NCI-H524 (cell line): ENCODE data around the gene ANO2.
A peak's percentile ranks its signal among the peaks of the same experiment; 100 is the strongest.
"Not testable (repeated sequence)": the region's sequence is repeated elsewhere in the genome, so short reads cannot be mapped to it uniquely, and the experiment has no call there.

Source experiments
- DNase-seq, 2 experiments: peaks; one replicate each; lab custom pipeline; 2025; lab: John Stamatoyannopoulos, UW

The ANO2 gene

DNA sequence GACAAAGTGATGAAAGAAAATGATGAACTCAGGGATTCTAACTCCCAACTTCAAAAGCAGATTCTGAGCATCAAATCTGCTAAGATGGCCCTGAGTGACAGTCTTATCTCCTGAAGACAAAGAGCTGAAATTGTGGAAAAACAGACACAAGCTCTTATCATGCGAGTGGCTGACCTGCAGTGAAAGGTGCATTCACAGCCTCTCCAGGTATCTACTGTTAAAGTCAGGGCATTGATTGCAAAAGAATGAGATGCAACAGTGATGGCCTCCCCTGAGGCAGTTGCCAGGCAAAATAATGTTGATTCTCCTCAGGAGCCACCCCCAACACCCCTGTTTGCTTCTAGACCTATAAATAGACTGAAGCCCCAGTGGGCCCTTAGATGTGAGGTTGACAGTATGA lies 126.2 kb downstream of the ANO2 start:
- not testable (repeated sequence) for DNase-seq

DNA sequence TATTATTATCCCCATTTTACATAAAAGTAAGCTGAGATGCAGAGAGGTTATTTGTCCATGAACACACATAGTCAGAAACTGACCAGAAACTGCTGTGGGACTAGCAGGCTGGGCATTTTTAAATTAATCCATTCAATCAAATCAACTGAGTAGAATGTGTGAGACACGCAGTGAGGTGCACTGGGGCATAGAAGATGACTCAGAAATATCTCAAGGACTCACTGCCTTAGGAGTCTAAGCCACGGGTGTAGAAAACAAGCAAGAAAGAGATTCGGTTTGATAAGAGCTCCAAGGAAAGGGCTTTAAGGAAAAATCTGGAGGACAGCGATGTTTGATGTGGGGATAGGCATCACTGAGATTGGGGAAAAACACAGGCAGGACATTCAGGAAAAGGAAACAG lies 127.8 kb downstream of the ANO2 start:
- no peak for DNase-seq

DNA sequence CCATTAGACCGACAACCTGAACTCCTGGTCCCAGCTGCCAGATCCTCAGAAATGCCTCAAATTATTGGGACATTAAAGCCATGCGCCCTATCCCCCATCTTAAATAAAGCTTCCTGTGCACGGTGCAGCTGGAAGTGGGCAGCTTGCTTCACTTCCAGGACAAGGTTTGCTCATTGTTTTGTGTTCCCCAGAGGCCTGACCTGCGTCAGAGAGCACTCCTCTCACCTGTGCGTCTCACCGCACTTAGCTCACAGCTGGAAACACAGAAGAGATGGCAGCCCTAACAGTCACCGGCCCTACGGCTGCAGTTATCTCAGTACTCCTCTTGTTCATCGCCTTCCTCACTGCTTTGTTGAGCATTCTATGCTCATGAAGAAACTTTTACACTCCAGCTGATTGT lies 135.5 kb downstream of the ANO2 start:
- no peak for DNase-seq

DNA sequence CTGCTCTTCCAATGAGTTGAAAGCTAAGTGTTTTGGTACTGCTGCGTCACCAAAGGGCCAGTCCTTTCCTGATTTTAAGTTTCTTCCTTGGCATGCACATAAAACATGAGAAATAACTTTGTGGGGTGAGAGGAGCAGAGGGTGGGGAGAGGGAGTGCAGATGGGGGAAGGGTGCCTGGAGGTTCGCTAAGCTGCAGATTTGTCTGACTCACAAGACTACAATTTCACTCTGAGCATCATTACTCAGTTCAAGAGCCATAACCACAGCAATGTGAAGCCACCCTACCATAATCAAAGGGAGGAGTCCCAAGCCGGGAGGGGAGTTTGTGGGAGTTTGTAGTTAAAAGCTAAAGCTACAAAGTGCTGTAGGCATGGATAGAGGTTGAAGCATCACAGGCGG lies 136.1 kb downstream of the ANO2 start:
- no peak for DNase-seq

DNA sequence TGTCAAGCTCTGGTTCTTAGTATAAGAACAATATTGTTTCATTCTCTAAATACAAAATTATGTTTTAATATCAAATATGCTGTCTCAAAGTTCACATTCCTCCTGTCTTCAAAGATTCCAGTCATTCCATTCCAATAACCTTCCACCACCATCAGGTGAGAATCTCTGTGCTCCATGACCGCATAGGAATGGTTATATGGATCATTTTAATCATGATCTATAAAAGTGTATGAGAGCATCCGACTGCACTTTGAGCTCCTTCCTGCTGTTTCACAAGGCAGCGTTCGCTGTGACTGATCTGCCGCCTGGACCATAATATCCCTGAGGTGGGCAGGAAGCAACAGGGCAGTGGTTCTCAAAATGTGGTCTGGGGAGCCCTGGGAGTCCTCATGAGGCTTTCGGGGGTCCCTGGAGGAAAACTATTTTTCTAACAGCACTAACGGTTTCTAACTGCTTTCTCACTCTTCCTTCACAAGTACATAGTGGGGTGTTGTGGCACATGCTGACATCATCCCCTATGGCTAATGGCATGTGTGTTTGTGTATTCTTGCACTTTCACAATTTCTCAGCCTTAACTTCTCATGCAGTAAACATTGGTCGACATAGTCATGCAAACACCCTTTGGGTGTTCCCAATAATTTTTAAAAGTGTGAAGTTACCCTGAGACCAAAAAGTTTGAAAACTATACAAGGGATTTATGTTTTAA lies 137.4 kb downstream of the ANO2 start:
- DNase-seq = no peak

DNA sequence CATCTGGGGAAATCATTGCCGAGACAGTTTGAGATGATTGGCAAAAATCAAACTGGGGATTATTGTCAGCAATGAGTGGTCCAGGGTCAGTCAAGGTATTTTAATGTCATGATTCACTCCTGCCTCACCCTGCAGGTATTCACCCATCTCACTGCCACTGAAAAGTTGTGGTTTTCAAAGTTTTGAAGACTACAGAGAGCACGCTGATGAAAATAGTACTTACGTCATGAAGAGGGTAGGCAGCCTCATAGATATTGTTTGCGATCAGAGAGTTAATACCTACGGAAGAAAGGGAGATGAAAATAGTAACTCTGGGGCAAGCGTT lies 138.0 kb downstream of the ANO2 start:
- no peak for DNase-seq

DNA sequence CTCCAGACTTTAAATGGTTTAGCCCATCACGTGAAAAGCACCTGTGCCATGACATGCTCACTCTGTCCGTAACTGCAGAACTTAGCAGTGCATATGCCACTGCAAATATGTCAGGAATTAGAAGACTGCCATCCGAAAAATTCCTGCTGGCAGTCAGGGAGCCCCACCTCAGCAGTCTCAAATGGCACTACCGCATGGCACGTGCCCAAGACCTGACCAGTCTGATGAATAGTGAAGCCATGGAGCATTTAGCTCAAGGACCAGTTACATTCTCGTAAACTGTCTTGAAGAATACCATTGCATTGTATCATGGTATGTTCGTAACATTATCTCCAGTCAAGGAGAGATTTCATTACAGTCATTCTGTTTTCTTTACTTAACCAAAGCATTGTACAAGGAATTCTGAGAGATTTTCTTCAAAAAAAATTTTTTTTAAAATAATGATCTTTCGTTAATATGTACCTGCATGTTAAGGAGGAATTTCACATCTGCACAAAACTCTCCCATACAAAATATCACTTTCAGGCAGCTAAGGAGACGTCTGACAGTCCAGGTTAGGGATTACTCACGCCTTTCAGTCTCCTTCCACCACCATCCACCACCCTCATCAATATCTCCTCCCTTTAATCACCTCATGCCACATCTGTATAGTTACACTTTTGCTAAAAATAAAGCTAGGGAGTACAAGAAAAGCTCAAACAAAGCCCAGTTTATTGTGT lies 138.5 kb downstream of the ANO2 start:
- DNase-seq = no peak

DNA sequence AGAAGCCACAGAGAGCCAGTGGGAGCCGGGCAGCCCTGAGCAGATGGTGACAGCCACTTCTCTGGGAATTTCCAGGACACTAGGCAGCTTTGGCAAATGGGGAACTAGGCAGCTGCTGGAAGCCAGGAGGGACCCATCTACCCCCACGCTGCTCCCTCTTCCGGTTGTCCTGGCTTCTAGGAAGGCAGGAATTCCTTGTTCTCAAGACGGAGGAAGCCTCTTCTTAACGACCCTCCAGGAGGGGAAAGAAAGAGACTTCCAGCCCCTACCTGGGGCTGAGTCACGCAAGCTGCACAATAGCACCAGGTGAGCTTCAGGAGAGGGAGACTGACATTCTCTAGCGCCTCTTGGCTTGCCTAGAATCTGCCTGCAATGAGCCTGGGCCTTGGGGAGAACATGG lies 141.5 kb downstream of the ANO2 start:
- peak; percentile 22 to 62 for DNase-seq

DNA sequence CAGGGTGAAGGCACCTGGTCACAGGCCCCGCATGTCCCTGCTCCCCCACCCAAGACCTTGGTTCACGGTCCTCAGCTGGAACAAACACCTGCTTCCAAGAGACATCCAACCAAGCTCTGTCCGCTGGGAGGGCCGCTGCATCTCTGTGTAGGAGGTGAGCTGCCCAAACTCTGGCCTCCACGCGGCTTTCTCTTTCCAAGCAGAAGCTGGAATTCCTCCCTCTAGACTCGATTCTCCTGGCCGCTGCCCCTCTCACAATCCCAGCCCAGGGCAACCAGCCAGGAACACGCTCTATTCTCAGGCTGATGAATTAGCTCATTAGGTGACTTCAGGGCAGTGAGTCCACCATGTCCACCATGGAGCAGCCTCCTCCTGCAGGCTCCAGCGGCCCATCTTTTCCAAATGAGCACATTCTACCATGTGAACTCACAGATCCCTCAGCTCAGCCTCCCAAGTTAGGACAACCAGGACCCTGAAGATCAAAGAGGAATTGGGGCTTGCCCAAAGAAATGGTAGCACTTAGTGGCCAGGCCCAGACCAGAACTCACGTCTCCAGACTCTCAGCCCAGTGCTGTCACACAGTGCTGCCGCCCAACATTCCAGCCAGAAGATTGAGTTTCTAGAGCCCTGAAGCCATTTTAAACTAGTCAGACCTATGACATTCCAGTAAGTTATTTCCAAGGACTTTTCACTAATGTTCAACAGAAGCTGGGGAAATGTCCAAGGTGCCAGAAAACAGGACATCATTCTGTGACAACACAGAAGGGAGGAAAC lies 146.6 kb downstream of the ANO2 start:
- DNase-seq = no peak

DNA sequence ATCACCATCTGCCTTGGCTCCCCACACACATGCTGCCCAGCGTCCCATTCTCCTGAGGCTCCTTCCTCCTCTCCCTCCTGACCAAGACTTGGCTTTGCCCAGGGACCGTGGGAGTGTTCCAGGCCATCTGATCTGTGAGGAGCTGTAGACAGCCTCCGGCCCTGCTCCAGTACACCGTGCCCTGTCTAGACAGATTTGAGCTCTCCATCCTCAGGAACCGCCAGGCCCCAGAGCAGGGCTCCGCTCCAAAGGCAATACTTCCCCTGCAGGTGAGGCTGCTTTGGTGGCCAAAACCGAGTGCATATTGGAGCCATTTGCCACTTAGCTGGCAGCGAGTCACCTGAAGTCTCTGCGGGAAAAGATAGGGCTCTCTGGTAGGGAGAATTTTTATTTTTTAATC lies 147.4 kb downstream of the ANO2 start:
- DNase-seq = no peak

DNA sequence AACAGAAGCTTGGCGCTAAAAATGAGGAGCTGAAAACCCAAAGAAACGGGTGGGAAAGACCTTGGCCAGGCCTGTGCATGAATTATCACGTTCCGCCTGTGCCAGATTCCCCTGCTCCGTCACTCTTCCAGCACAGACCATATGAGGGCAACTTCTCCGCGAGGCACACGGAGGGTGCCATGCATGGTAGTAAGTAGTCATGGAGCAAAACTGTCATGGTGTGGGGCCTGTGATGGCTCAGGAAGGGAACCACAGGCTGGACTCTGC lies 148.2 kb downstream of the ANO2 start:
- no peak for DNase-seq

DNA sequence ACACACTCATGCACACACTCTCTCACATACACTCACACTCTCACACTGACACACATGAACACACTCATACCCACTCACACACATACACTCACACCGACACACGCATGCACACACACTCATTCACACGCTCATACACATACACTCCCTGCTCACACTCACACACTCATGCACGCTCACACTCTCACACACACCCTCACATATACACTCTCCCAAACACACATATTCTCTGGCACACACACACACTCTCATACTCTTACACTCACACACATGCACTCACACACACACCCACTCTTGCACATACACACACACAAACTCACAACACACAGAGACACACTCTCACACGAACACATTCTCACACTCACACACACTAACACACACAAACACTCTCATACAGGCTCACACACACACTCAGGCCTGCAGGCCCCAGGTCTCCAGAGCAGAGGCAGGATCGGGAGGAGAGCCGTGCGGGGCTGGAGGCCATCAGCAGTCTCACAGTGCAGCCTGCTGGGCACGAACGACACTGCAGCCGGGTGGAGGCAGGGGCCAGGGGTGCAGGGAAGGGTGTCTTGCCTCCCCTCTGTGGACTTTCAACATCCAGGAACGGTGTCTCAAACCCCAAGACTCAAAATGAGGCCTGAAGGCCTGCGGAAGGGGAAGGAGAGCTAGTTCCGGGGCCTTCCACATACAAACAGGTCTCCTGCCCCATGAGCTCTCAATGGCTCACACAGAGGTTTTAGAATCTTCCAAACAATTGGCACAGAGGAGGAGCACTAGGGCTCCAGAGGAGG lies 148.7 kb downstream of the ANO2 start:
- peak in 1 of 2 experiments; percentile 33 for DNase-seq

DNA sequence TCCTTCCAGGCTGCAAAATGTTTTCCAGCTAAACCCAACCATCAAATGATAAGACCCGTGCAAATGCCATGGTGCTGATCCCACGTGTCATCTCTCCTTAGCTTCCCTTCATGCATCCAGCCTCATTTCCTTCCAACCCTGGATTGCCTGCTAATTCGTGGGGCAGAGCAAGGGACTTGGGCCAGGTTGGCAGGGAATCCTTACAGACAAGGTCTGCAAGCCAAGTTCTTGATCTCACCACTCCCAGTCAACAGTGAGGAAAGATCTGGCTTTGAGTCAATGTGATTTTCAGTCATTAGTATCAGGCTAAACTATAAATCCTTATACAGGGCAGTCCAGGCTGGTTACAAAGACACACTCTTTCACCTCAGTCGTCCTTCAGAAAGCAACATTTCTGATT lies 150.9 kb downstream of the ANO2 start:
- DNase-seq = no peak

DNA sequence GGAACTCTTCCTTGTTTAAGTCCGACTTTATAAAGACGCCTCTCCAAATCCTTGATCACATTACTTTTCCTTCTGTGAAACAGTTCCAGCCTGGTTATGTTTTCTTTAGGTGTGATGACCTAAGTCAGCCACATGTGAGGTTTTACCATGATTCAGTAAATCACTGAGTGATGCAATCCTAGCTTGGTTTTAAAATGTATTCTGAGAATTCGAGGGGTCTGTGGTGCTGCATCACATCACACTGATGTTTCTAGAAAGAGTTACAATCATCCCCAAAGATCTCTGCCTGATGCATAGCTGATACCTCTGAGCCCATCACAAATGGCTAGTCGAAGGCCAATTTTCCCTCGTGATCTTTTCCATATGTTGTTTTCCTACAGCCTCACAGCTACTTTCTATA lies 152.7 kb downstream of the ANO2 start:
- DNase-seq = no peak

DNA sequence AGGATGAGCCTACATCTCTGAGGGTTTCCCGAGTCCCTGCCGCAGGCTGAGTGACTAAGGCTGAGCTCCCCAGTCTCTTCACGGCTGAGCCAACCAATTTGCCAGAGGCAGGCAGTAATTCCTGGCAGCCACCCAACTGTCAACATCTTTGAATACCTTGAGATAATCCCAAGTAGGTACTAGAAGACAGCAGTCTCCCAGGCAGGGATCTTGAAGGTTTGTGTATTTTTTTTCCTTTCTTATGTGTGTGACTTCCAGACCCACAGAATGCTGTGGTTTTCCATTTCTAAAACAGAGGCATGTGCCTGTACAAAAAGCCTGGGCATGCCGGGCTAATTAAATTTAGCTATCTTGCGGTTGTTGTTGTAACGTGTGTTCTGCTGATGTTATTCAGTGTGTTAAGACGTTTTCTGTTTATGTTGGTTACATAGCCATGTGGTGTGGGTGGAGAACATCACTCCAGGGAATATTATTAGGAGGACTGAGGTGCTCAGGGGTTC lies 155.5 kb downstream of the ANO2 start:
- DNase-seq = peak in 1 of 2 experiments; percentile 53

DNA sequence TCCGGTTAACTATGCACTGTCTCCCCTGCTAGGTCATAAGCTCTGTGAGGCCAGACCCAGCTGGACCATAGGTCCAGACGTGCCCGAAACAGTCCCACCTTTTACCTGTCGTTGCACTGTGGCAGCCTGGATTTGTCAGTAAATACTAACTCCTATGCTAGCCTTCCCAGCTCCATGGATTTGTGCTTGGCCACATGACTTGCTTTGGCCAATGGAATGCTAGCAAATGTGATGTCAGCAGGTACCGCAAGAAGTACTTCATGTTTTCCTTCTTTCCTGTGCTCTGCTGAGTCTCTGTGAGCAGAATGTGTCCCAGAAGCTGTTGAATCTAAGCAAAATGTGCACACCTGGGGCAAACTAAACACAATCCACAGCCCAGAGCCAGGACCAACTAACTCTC lies 157.2 kb downstream of the ANO2 start:
- DNase-seq = no peak

DNA sequence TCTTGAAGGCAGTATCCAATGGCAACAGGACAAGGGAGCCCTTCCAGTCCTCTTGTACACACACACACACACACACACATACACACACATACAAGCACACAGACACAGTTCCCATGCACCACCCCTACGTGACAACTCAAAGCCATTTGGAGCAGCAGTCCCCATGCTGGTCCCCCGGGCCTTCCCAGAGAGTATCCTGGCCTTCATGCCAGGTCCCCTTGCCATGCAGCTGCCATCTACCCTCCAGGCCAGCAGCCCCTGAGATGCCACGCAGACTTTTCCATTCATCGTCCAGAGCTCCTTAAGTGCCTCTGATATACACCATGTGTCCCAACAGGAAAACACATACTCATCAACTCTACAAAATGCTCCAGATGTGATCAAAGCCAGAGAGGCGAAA lies 159.5 kb downstream of the ANO2 start:
- DNase-seq = no peak

DNA sequence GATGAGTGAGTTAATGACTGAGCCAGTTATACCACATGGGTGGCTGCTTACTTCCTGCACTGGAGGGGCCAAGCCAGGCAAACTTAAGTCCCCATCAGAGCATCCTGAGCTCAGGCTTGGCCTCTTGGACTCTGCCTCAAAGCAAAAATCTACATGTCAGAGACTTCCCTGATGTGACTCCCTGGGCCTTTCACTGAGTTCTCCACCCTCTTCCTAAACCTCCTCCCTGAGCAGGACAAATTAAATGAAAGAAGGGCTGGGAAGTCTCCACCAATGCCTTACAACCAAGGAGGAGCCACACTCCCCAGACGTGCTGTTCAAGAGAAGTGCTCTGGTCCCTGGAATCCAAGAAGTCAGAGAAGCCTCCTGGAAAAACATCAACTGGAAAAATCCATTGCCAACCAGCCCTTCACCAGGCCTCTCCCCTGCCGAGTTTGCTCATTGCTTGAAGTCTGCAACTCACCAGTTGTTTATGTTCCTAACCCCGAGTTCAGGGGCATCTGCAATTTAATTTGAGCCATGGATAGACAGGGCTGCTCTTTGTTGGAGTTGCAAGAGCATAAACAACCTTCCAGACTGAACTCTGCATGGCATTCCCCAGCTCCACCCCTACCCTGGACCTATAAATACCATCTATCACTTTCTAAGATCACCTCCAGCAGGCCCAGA lies 160.5 kb downstream of the ANO2 start:
- no peak for DNase-seq

DNA sequence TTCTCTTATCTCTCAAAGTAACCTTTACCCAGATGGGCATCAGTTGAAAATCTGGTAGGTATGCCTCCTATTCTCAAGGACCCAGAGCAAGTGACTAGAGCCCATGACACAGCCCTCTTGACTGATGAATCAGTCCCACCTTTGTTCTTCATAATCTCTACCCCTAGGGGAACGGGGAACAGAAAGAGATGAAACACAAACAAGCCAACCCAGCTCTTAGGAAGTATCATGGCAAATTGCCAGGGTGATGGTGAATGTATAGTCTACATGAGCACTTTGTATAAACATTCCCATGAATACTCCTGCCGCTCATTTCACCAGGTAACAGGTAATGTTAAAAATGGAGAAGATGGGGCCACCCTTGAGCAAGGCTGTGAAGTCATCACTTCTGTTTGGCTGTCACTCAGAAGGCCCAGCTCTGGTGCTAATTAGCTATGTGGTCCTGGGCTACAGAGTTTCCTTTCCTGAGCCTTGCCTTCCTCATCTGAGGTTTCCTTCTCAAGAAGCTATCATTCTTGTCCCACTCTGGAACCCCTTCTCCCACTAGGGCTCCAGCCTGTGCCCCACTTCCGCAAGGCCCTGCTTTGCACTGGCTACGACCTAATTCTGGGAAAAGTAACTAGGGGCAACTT lies 161.7 kb downstream of the ANO2 start:
- DNase-seq = no peak

DNA sequence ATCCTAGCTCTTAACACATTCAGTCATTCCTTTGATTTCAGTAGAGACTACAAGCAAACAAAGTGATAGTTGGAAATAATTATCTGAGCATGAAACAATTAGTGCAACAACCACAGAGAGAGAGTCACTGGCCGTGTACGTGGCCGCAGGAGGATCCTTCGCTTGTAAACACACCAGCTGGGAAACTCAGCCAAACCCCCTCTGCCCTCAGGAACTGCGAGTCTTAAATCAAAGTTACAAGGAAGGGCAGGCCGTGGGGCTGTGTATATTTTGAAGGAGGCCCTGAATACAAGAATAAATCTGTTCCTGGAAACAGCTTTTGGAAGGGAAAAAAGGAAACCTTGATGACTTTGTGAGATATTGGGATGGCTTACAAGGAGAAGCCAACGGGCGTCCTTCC lies 164.5 kb downstream of the ANO2 start:
- DNase-seq = no peak

DNA sequence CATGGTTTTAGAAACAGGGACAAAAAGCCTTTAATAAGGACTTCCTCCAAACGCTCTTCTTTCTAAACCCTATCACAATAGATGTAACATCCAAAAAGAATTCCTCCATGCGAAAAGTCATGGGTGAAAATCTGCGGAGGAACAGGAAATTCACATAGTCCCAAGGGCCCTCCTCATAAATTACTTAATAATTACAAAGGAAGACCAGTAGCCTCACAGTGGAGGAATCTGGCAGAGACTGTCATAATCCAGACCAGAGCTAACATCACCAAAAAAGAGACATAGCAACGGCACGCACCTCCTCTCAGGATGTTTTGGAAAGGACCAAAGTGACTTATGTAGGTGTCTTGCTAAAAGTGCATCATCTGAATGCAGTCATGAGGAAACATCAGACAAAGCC lies 165.7 kb downstream of the ANO2 start:
- DNase-seq = no peak

DNA sequence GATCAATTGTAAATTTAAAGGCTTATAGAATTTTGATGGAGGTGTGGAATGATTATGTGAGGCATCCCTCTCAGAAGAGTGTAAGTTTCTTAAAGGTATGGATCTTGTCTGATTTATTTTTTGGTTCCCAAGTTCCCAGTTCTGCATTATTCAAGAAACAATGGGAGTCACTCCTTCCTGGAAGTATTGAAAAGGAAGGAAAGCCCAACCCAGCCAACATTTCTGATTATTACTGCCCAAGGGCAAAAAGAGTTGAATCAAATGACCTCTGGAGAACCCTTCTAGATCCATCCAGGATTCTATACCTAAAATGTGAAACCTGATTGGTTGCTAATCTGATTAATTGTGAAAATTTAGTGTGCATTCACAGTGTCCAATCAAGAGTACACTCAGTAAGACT lies 166.2 kb downstream of the ANO2 start:
- no peak for DNase-seq
